Glomerular endothelial cell (primary cell): Measurements from ENCODE around the gene WNT7B. TPM values are rescaled to one million over a fixed set of nuclear protein-coding genes. Genes with fewer than 3 reads are reported as not detected.

Experiments
- DNase-seq: peaks from one replicate; pipeline ENCODE4 v3.0.0-alpha.2; 2011; ENCODE audit warnings: low read depth, low spot score; ENCODE audit errors: extremely low read depth
- total RNA-seq: library from RNA; depleted of rRNA; stranded (reverse); fragments of >200 nt; gene quantifications from 2 replicates; pipeline ENCODE4 v1.2.3, GENCODE V29; 2015

WNT7B gene
- total RNA-seq, 1 donor from 2014 or later: 1.5 TPM

GRCh38 chr22:45974498-45974897 is 2.5 kb downstream of the WNT7B start:
- DNase-seq: no peak

- no peak for DNase-seq
Observed at GRCh38 chr22:45972889-45973253, 4.1 kb downstream of the WNT7B start.

GRCh38 chr22:45972091-45972888 is 4.7 kb downstream of the WNT7B start:
- DNase-seq: no peak

GRCh38 chr22:45971408-45972028 is 5.4 kb downstream of the WNT7B start:
- no peak for DNase-seq

- no peak for DNase-seq
Observed at GRCh38 chr22:45970705-45971407, 6.1 kb downstream of the WNT7B start.

- no peak for DNase-seq
Observed at GRCh38 chr22:45969801-45970470, 7.0 kb downstream of the WNT7B start.

- no peak for DNase-seq
Observed at GRCh38 chr22:45969414-45969799, 7.6 kb downstream of the WNT7B start.

- no peak for DNase-seq
Observed at GRCh38 chr22:45968751-45969413, 8.1 kb downstream of the WNT7B start.

GRCh38 chr22:45968003-45968650 is 8.8 kb downstream of the WNT7B start:
- no peak for DNase-seq

GRCh38 chr22:45966895-45967365 is 10.0 kb downstream of the WNT7B start:
- DNase-seq: no peak

GRCh38 chr22:45966320-45966894 is 10.6 kb downstream of the WNT7B start:
- no peak for DNase-seq

GRCh38 chr22:45965563-45965962 is 11.4 kb downstream of the WNT7B start:
- no peak for DNase-seq

GRCh38 chr22:45964926-45965527 is 11.9 kb downstream of the WNT7B start:
- DNase-seq: no peak

- no peak for DNase-seq
Observed at GRCh38 chr22:45964372-45964771, 12.6 kb downstream of the WNT7B start.

GRCh38 chr22:45963821-45964220 is 13.1 kb downstream of the WNT7B start:
- DNase-seq: no peak

- no peak for DNase-seq
Observed at GRCh38 chr22:45962756-45963324, 14.1 kb downstream of the WNT7B start.

- DNase-seq: no peak
Observed at GRCh38 chr22:45962434-45962718, 14.6 kb downstream of the WNT7B start.

GRCh38 chr22:45961679-45962433 is 15.1 kb downstream of the WNT7B start:
- DNase-seq: no peak
